GM19324 (cell line): Measurements from ENCODE around the gene CAPN9.
"Not testable (repeated sequence)": the region's sequence is repeated elsewhere in the genome, so short reads cannot be mapped to it uniquely, and the experiment has no call there.

ENCODE experiments used
- ATAC-seq: cut with Tn5 transposase; IDR thresholded peaks from one replicate; pipeline ENCODE4 v1.9.1; 2021; ENCODE audit warnings: mild to moderate bottlenecking, moderate library complexity; ENCODE audit not compliant: unreplicated experiment, low FRiP score

CAPN9 gene

GRCh38 chr1:230839173-230839572, 92.0 kb downstream of the CAPN9 start:
- ATAC-seq = no peak

- no peak for ATAC-seq
Measured at GRCh38 chr1:230842801-230843200, 95.6 kb downstream of the CAPN9 start.

- no peak for ATAC-seq
Measured at GRCh38 chr1:230843503-230844309, 96.5 kb downstream of the CAPN9 start.

- ATAC-seq = no peak
Measured at GRCh38 chr1:230844561-230844960, 97.4 kb downstream of the CAPN9 start.

GRCh38 chr1:230845184-230845583, 98.0 kb downstream of the CAPN9 start:
- not testable (repeated sequence) for ATAC-seq

- no peak for ATAC-seq
Measured at GRCh38 chr1:230848235-230848634, 101.0 kb downstream of the CAPN9 start.

GRCh38 chr1:230849451-230850224, 102.5 kb downstream of the CAPN9 start:
- no peak for ATAC-seq

GRCh38 chr1:230850547-230850946, 103.4 kb downstream of the CAPN9 start:
- ATAC-seq = no peak

- ATAC-seq = no peak
Measured at GRCh38 chr1:230851291-230851691, 104.1 kb downstream of the CAPN9 start.
